ENCODE results near the gene TGFBR3L.

GRCh38 chr19:7908078-7908699, 6.4 kb upstream of the TGFBR3L start:
- TF ChIP-seq CTCF (IDR thresholded peaks at IDR 0.05) (no peak), POLR2A (IDR thresholded peaks at IDR 0.05) (no peak), EP300 (IDR thresholded peaks at IDR 0.05) (no peak)

Measured in ovary (tissue), 3 donors.